ENCODE results near the gene PHACTR2. TPM values are rescaled to one million over a fixed set of nuclear protein-coding genes. Genes with fewer than 3 reads are reported as not detected.

The PHACTR2 gene
- total RNA-seq, 2 donors from 2014 or later: 68.5 to 87.7 TPM

GRCh38 chr6:143695969-143696663, 18.4 kb downstream of the PHACTR2 start:
- no peaks in the 10 kb centered on the region for H3K36me3 ChIP-seq
- no peak for DNase-seq (ENCODE audit: low spot score)
- no peak overlapping the region for H3K4me3 ChIP-seq
- H3K4me1 ChIP-seq (ENCODE audit: control insufficient read depth in 1 of 2, low read depth in 2 of 2): peaks cover 55 to 95% of the 10 kb centered on the region in 2 donors
- peak overlapping the region; percentile 84 to 91 for H3K27ac ChIP-seq
- H3K9me3 ChIP-seq: no peaks in the 10 kb centered on the region
- ATAC-seq (ENCODE audit: insufficient number of reproducible peaks, low FRiP score, low read depth): no peak
- H3K27me3 ChIP-seq (replicated peaks; ENCODE audit: insufficient read depth): no peaks in the 10 kb centered on the region
- no peak for TF ChIP-seq CTCF (IDR thresholded peaks at IDR 0.05)

GRCh38 chr6:143696664-143697000, 18.9 kb downstream of the PHACTR2 start:
- peak overlapping the region; percentile 84 to 91 for H3K27ac ChIP-seq
- DNase-seq (ENCODE audit: low spot score) (no peak), ATAC-seq (ENCODE audit: insufficient number of reproducible peaks, low FRiP score, low read depth) (no peak)
- no peaks in the 10 kb centered on the region for H3K36me3 ChIP-seq
- H3K27me3 ChIP-seq (replicated peaks; ENCODE audit: insufficient read depth): no peaks in the 10 kb centered on the region
- peak overlapping the region; percentile 29 for H3K4me3 ChIP-seq
- no peaks in the 10 kb centered on the region for H3K9me3 ChIP-seq
- H3K4me1 ChIP-seq (ENCODE audit: control insufficient read depth in 1 of 2, low read depth in 2 of 2): peaks cover 60 to 95% of the 10 kb centered on the region in 2 donors
- TF ChIP-seq CTCF (IDR thresholded peaks at IDR 0.05): no peak

- no peak for DNase-seq (ENCODE audit: low spot score)
- no peak for TF ChIP-seq CTCF (IDR thresholded peaks at IDR 0.05)
- ATAC-seq (ENCODE audit: insufficient number of reproducible peaks, low FRiP score, low read depth): no peak
- Histone ChIP-seq H3K27ac (peak overlapping the region; percentile 84 to 91), H3K4me3 (peak overlapping the region; percentile 29), H3K27me3 (replicated peaks; ENCODE audit: insufficient read depth) (no peaks in the 10 kb centered on the region), H3K4me1 (ENCODE audit: control insufficient read depth in 1 of 2, low read depth in 2 of 2) (peaks cover 66 to 95% of the 10 kb centered on the region in 2 donors), H3K9me3 (no peaks in the 10 kb centered on the region), H3K36me3 (no peaks in the 10 kb centered on the region)
These were observed 19.5 kb downstream of the PHACTR2 start for GRCh38 chr6:143697076-143697800.

- ATAC-seq (ENCODE audit: insufficient number of reproducible peaks, low FRiP score, low read depth): no peak
- Histone ChIP-seq H3K4me1 (ENCODE audit: control insufficient read depth in 1 of 2, low read depth in 2 of 2) (peaks cover 64 to 86% of the 10 kb centered on the region in 2 donors), H3K27ac (peak overlapping the region; percentile 84 to 91)
These were observed 20.6 kb downstream of the PHACTR2 start for GRCh38 chr6:143698329-143698728.

More at GRCh38 chr6:143698329-143698728, 20.6 kb downstream of the PHACTR2 start:
- Histone ChIP-seq H3K36me3 (no peaks in the 10 kb centered on the region), H3K9me3 (no peaks in the 10 kb centered on the region), H3K4me3 (no peak overlapping the region), H3K27me3 (replicated peaks; ENCODE audit: insufficient read depth) (no peaks in the 10 kb centered on the region)
- no peak for DNase-seq (ENCODE audit: low spot score)
- TF ChIP-seq CTCF (IDR thresholded peaks at IDR 0.05): no peak

All from thoracic aorta (tissue), 2 donors.